Spleen (tissue), 11 donors: Measurements from ENCODE around the gene CCDC43. TPM values are rescaled to one million over a fixed set of nuclear protein-coding genes. Genes with fewer than 3 reads are reported as not detected.

Source experiments
- DNase-seq: peaks from one replicate; pipeline ENCODE4 v3.0.0-alpha.2; 2020
- H3K27ac ChIP-seq, 8 donors: fragments of 200-600 bp; sonication (generic) in 7 of 8; 1 replicate in 4 of 8; 2 replicates in 4 of 8; pipeline versions ENCODE4 v1.5.0 to v1.8.0; 2016 to 2021; ENCODE audit warnings: inconsistent platforms in 4 of 8, mild to moderate bottlenecking in 4 of 8, moderate library complexity in 1 of 8
- H3K27me3 ChIP-seq, 7 donors: fragments of 200-600 bp; sonication (generic) in 6 of 7; replicated peaks in 1 of 7; 1 replicate in 4 of 7; 2 replicates in 3 of 7; pipeline versions ENCODE4 v1.5.0 to v1.8.0; 2016 to 2021; ENCODE audit warnings: inconsistent platforms in 3 of 7, mild to moderate bottlenecking in 1 of 7
- H3K36me3 ChIP-seq, 6 donors: fragments of 200-600 bp; sonication (generic) in 5 of 6; 1 replicate in 4 of 6; 2 replicates in 2 of 6; pipeline versions ENCODE4 v1.5.0 to v1.8.0; 2016 to 2021; ENCODE audit warnings: inconsistent platforms in 2 of 6
- H3K4me1 ChIP-seq, 6 donors: fragments of 200-600 bp; sonication (generic) in 5 of 6; 1 replicate in 3 of 6; 2 replicates in 3 of 6; pipeline versions ENCODE4 v1.5.0 to v1.8.0; 2016 to 2021; ENCODE audit warnings: inconsistent platforms in 3 of 6
- H3K4me3 ChIP-seq, 8 donors: fragments of 200-600 bp; sonication (generic) in 7 of 8; 1 replicate in 4 of 8; 2 replicates in 4 of 8; pipeline versions ENCODE4 v1.5.0 to v1.8.0; 2016 to 2021; ENCODE audit warnings: inconsistent platforms in 4 of 8, mild to moderate bottlenecking in 4 of 8, moderate library complexity in 2 of 8
- H3K9me3 ChIP-seq, 8 donors: fragments of 200-600 bp; sonication (generic) in 7 of 8; 1 replicate in 4 of 8; 2 replicates in 4 of 8; pipeline versions ENCODE4 v1.5.0 to v1.8.0; 2016 to 2021; ENCODE audit warnings: inconsistent platforms in 4 of 8
- CTCF ChIP-seq, 11 experiments: fragments of 200-600 bp in 7 of 11; fragments of 450-650 bp in 4 of 11; sonication (generic) in 4 of 11; IDR thresholded peaks in 8 of 11; conservative IDR thresholded peaks in 3 of 11; 1 replicate in 7 of 11; 2 replicates in 4 of 11; pipeline versions ENCODE4 v1.4.0 to v1.8.0; 2016 to 2021; ENCODE audit warnings: antibody characterized with exemption in 11 of 11, inconsistent platforms in 4 of 11, mild to moderate bottlenecking in 1 of 11
- POLR2A ChIP-seq, 3 donors: fragments of 450-650 bp; IDR thresholded peaks; one replicate each; pipeline ENCODE4 v1.5.1; 2017; ENCODE audit warnings: antibody characterized with exemption in 3 of 3, mild to moderate bottlenecking in 1 of 3
- POLR2AphosphoS5 ChIP-seq, 3 donors: sonication (generic); formaldehyde crosslinking; IDR thresholded peaks; one replicate each; pipeline ENCODE4 v1.5.1; 2017; ENCODE audit warnings: antibody characterized with exemption in 3 of 3
- WGBS, 5 donors: extraction: QIAGEN DNeasy Blood & Tissue Kit in 3 of 5; methylation state at CpG; one replicate each; pipeline versions ENCODE4 v1.1.5 to v1.1.7; 2013 to 2018; 5-methylcytosine and 5-hydroxymethylcytosine counted together
- intact Hi-C: fragments of 100-400 bp; cut with DNase I; formaldehyde crosslinking; loops from one replicate; pipeline ENCODE4 v1.15.0; 2023; ENCODE audit warnings: low total_unique reads
- polyA plus RNA-seq, 3 donors: library from polyadenylated mRNA; stranded (reverse); fragments of 200-250 nt; gene quantifications; one replicate each; pipeline ENCODE4 v1.2.1, GENCODE V29; 2013
- total RNA-seq, 7 donors: library from RNA; depleted of rRNA in 3 of 7; stranded (reverse); fragments of >200 nt in 3 of 7; fragmentation: NEBNext Ultra II Directional in 4 of 7; extraction: Animal tissue kit (Norgen Biotek cat#: 25700) in 4 of 7; gene quantifications; one replicate each; pipeline versions ENCODE4 v1.1.0 to v1.2.1, GENCODE V29; 2016 to 2021
- donor health status: healthy with polysubstance abuse.
- donor health status: DM: no; HTN: no; CAD: no; lungs with moderate emphysema.
- donor health status: DM: no; HTN: no; CAD: no.
- donor health status: Bipolar disorder and iron deficiency.
- donor health status: healthy.
- donor health status: DM: no; HTN: no; CAD: no.
- donor health status: DM: yes; HTN: yes; CAD: no.

The CCDC43 gene
- total and polyA plus RNA-seq, 10 donors, result 9.7 to 19.9 (median 17.0) TPM

- intact Hi-C loops, result no loop called here
- Histone ChIP-seq H3K27me3 (peaks cover 0 to 17% (median 0%) of the 10 kb centered on the region in 7 donors), H3K9me3 (no peaks in the 10 kb centered on the region), H3K36me3 (no peaks in the 10 kb centered on the region), H3K4me1 (no peaks in the 10 kb centered on the region), H3K4me3 (no peak overlapping the region), H3K27ac (no peak overlapping the region)
- no peak for DNase-seq
- 86 to 98% (median 97%) methylated on average over 1 of the region's 1 CpG for WGBS, 5 donors
- TF ChIP-seq POLR2AphosphoS5 (IDR thresholded peaks at IDR 0.05) (no peak), POLR2A (IDR thresholded peaks at IDR 0.05) (no peak)
Measured at GRCh38 chr17:44664867-44665266, 24.7 kb downstream of the CCDC43 start.

GRCh38 chr17:44663095-44663494 lies 26.5 kb downstream of the CCDC43 start:
- no peak overlapping the region for H3K27ac ChIP-seq
- peaks cover 0 to 28% (median 3%) of the 10 kb centered on the region in 7 donors for H3K27me3 ChIP-seq
- TF ChIP-seq POLR2AphosphoS5 (IDR thresholded peaks at IDR 0.05), result no peak
- no peak for TF ChIP-seq POLR2A (IDR thresholded peaks at IDR 0.05)
- TF ChIP-seq CTCF (IDR thresholded peaks at IDR 0.05 in 8 of 11, conservative IDR thresholded peaks at IDR 0.05 in 3 of 11), result no peak
- 69 to 91% (median 76%) methylated on average over 1 of the region's 1 CpG for WGBS, 5 donors
- intact Hi-C loops, result no loop called here
- no peak for DNase-seq
- no peaks in the 10 kb centered on the region for H3K36me3 ChIP-seq
- no peaks in the 10 kb centered on the region for H3K9me3 ChIP-seq
- no peaks in the 10 kb centered on the region for H3K4me1 ChIP-seq
- no peak overlapping the region for H3K4me3 ChIP-seq

GRCh38 chr17:44661835-44662234 lies 27.7 kb downstream of the CCDC43 start:
- H3K27me3 ChIP-seq, result peaks cover 0 to 40% (median 14%) of the 10 kb centered on the region in 7 donors
- H3K9me3 ChIP-seq, result no peaks in the 10 kb centered on the region
- TF ChIP-seq POLR2A (IDR thresholded peaks at IDR 0.05) (no peak), POLR2AphosphoS5 (IDR thresholded peaks at IDR 0.05) (no peak), CTCF (IDR thresholded peaks at IDR 0.05 in 8 of 11, conservative IDR thresholded peaks at IDR 0.05 in 3 of 11) (no peak)
- no peak overlapping the region for H3K27ac ChIP-seq
- H3K4me3 ChIP-seq, result no peak overlapping the region
- H3K36me3 ChIP-seq, result no peaks in the 10 kb centered on the region
- H3K4me1 ChIP-seq, result peaks cover 0 to 4% (median 2%) of the 10 kb centered on the region in 6 donors
- WGBS, 5 donors, result 95 to 100% (median 99%) methylated on average over 2 of the region's 2 CpGs
- DNase-seq, result no peak
- intact Hi-C loops, result no loop called here

GRCh38 chr17:44655983-44656710 lies 33.4 kb downstream of the CCDC43 start, which contains the start of gene MEIOC:
Gene MEIOC (plus strand): TSS chr17:44656468. CDS start chr17:44656614, 146 bp downstream.
- H3K27ac ChIP-seq, result no peak within 1 kb of the TSS
- no peak for DNase-seq
- H3K36me3 ChIP-seq, result no peaks in the 10 kb centered on the region
- 8 to 20% (median 11%) methylated on average over 24 to 57 of the region's 57 CpGs for WGBS, 5 donors
- H3K27me3 ChIP-seq, result peaks cover 0 to 81% (median 34%) of the 10 kb centered on the region in 7 donors
- H3K9me3 ChIP-seq, result peaks cover 0 to 10% (median 0%) of the 10 kb centered on the region in 8 donors
- peaks cover 0 to 15% (median 12%) of the 10 kb centered on the region in 6 donors for H3K4me1 ChIP-seq
- peak within 1 kb of the TSS in 7 of 8 donors; percentile 6 to 59 (median 33) for H3K4me3 ChIP-seq
- TF ChIP-seq POLR2A (IDR thresholded peaks at IDR 0.05) (no peak), CTCF (IDR thresholded peaks at IDR 0.05 in 8 of 11, conservative IDR thresholded peaks at IDR 0.05 in 3 of 11) (no peak), POLR2AphosphoS5 (IDR thresholded peaks at IDR 0.05) (no peak)
- intact Hi-C loops, result no loop called here
